Measurements from ENCODE around the gene GALNT9.
"Not testable (repeated sequence)": the region's sequence is repeated elsewhere in the genome, so short reads cannot be mapped to it uniquely, and the experiment has no call there.

GALNT9 gene

GRCh38 chr12:132255642-132256041 lies 73.7 kb downstream of the GALNT9 start:
- Histone ChIP-seq H3K9me3 (ENCODE audit: control insufficient read depth, insufficient read depth, low read length) (no peaks in the 10 kb centered on the region), H3K4me3 (ENCODE audit: low read length) (no peak overlapping the region), H3K27me3 (ENCODE audit: control insufficient read depth, insufficient read depth, low read length) (no peaks in the 10 kb centered on the region), H3K27ac (ENCODE audit: low read length) (no peak overlapping the region), H3K4me1 (ENCODE audit: control insufficient read depth, insufficient read depth, low read length) (peaks cover 3% of the 10 kb centered on the region), H3K36me3 (ENCODE audit: control insufficient read depth, insufficient read depth, low read length) (no peaks in the 10 kb centered on the region)
- no peak for DNase-seq (ENCODE audit: low read depth, low spot score)
- WGBS (ENCODE audit: insufficient coverage, insufficient read length): no CpG with 5 or more reads among the region's 20 CpGs

- WGBS (ENCODE audit: insufficient coverage, insufficient read length): no CpG with 5 or more reads among the region's 18 CpGs
- Histone ChIP-seq H3K4me1 (ENCODE audit: control insufficient read depth, insufficient read depth, low read length) (peaks cover 3% of the 10 kb centered on the region), H3K9me3 (ENCODE audit: control insufficient read depth, insufficient read depth, low read length) (no peaks in the 10 kb centered on the region), H3K27me3 (ENCODE audit: control insufficient read depth, insufficient read depth, low read length) (no peaks in the 10 kb centered on the region), H3K27ac (ENCODE audit: low read length) (no peak overlapping the region), H3K4me3 (ENCODE audit: low read length) (no peak overlapping the region), H3K36me3 (ENCODE audit: control insufficient read depth, insufficient read depth, low read length) (no peaks in the 10 kb centered on the region)
- no peak for DNase-seq (ENCODE audit: low read depth, low spot score)
These were observed 75.5 kb downstream of the GALNT9 start for GRCh38 chr12:132253698-132254480.

- no CpG with 5 or more reads among the region's 5 CpGs for WGBS (ENCODE audit: insufficient coverage, insufficient read length)
- H3K4me3 ChIP-seq (ENCODE audit: low read length); DNase-seq (ENCODE audit: low read depth, low spot score); H3K9me3 ChIP-seq (ENCODE audit: control insufficient read depth, insufficient read depth, low read length); H3K27ac ChIP-seq (ENCODE audit: low read length); H3K36me3 ChIP-seq (ENCODE audit: control insufficient read depth, insufficient read depth, low read length); H3K4me1 ChIP-seq (ENCODE audit: control insufficient read depth, insufficient read depth, low read length); H3K27me3 ChIP-seq (ENCODE audit: control insufficient read depth, insufficient read depth, low read length): not testable (repeated sequence)
These were observed 76.4 kb downstream of the GALNT9 start for GRCh38 chr12:132252981-132253380.

DNA sequence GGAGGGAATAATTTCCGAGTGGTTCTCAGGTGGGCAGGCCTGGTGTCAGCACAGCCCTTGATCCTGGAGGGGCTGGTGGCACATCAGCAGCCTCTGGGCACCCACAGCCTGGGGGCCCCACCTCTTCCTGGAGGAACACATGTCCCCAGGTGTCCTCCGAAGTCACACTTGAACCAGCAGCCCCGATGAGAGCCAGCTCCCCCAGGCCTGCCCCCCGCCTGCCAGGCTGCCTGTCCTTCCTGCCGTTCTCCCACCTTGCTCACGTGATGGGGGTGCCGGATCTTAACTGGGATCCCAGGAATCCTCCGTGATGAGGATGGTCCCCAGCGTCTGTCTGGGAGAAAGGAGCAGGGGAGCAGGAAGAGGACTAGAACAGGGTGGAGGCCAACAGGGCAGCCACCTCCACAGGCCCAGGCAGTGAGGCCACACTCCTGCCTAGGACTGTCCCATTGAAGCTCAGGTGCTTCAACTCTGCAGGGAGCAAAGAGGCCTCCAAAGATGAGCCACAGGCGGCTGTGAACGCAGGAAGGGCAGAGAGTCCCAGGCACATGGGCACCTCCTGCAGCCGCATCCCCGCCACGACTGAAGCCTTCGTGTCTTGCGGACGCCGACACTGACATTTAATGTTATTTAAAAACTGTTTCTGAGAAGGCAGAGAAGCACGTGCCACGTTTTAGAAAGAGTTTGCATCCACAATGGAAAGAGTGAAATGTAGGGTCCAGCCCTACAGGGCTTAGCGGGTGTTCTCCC lies 77.5 kb downstream of the GALNT9 start:
- no peaks in the 10 kb centered on the region for H3K9me3 ChIP-seq (ENCODE audit: control insufficient read depth, insufficient read depth, low read length)
- WGBS (ENCODE audit: insufficient coverage, insufficient read length): no CpG with 5 or more reads among the region's 21 CpGs
- H3K4me1 ChIP-seq (ENCODE audit: control insufficient read depth, insufficient read depth, low read length): peaks cover 3% of the 10 kb centered on the region
- H3K36me3 ChIP-seq (ENCODE audit: control insufficient read depth, insufficient read depth, low read length): no peaks in the 10 kb centered on the region
- DNase-seq (ENCODE audit: low read depth, low spot score): no peak
- no peak overlapping the region for H3K4me3 ChIP-seq (ENCODE audit: low read length)
- H3K27me3 ChIP-seq (ENCODE audit: control insufficient read depth, insufficient read depth, low read length): no peaks in the 10 kb centered on the region
- no peak overlapping the region for H3K27ac ChIP-seq (ENCODE audit: low read length)

GRCh38 chr12:132251310-132251709 lies 78.1 kb downstream of the GALNT9 start:
- Histone ChIP-seq H3K27me3 (ENCODE audit: control insufficient read depth, insufficient read depth, low read length) (no peaks in the 10 kb centered on the region), H3K4me1 (ENCODE audit: control insufficient read depth, insufficient read depth, low read length) (peaks cover 3% of the 10 kb centered on the region), H3K36me3 (ENCODE audit: control insufficient read depth, insufficient read depth, low read length) (no peaks in the 10 kb centered on the region), H3K9me3 (ENCODE audit: control insufficient read depth, insufficient read depth, low read length) (no peaks in the 10 kb centered on the region), H3K4me3 (ENCODE audit: low read length) (no peak overlapping the region), H3K27ac (ENCODE audit: low read length) (no peak overlapping the region)
- no peak for DNase-seq (ENCODE audit: low read depth, low spot score)
- no CpG with 5 or more reads among the region's 18 CpGs for WGBS (ENCODE audit: insufficient coverage, insufficient read length)

DNA sequence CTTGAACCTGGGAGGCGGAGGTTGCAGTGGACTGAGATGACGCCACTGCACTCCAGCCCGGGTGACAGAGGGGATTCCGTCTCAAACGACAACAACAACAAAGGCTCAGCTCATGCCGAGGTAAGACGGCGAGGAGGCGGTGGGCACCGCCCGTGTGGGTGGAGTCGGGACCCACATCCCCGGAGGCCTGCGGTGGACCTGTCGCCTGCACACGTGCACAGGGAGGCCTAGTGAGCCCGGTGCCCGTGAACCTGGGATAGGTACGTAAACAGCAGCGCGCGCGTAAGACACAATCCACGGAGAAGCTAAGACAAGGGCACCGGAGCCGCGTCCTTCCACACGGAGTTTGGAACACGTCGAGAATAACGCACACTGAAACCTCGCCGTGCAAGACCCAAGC lies 78.7 kb downstream of the GALNT9 start:
- no peak overlapping the region for H3K4me3 ChIP-seq (ENCODE audit: low read length)
- H3K9me3 ChIP-seq (ENCODE audit: control insufficient read depth, insufficient read depth, low read length): no peaks in the 10 kb centered on the region
- peaks cover 2% of the 10 kb centered on the region for H3K4me1 ChIP-seq (ENCODE audit: control insufficient read depth, insufficient read depth, low read length)
- no peak for DNase-seq (ENCODE audit: low read depth, low spot score)
- no CpG with 5 or more reads among the region's 33 CpGs for WGBS (ENCODE audit: insufficient coverage, insufficient read length)
- H3K36me3 ChIP-seq (ENCODE audit: control insufficient read depth, insufficient read depth, low read length): no peaks in the 10 kb centered on the region
- H3K27ac ChIP-seq (ENCODE audit: low read length): no peak overlapping the region
- no peaks in the 10 kb centered on the region for H3K27me3 ChIP-seq (ENCODE audit: control insufficient read depth, insufficient read depth, low read length)

DNA sequence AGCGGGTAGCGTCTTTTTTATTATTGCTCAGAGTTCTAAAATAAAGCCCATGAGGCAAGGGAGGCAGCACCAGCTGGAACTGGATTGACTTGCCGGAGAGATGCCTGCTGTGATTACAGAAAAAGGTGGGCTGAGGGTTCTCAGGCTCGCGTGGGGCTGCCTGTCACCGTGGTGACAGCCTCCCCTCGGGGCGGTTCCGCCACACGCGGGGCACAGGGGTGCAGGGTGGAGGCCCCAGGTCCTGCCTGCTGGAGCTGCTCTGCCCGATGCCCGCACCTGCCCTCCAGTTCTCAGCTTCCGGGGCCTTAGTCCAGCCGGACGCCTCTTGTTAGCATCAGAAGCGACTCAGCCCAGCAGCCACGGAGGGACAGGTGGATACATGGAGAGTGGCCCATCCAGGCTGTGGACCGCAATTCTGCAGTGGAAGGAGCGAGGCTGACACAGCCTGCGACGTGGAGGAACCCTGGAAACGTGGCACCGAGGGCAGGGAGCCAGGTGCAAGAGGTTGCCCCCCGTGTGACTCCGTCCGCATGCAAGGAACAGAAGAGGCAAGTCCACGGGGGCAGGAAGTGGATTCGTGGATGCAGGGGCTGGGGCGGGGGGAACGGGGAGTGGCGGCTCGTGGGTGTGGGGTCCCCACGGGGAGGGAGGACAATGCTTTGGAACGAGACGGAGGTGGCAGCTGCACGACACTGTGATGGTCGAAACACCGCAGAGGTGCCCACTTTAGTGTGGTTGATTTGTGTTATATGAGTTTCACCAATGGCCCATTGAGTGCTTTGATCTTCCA lies 79.5 kb downstream of the GALNT9 start:
- no CpG with 5 or more reads among the region's 39 CpGs for WGBS (ENCODE audit: insufficient coverage, insufficient read length)
- H3K27me3 ChIP-seq (ENCODE audit: control insufficient read depth, insufficient read depth, low read length): no peaks in the 10 kb centered on the region

DNA sequence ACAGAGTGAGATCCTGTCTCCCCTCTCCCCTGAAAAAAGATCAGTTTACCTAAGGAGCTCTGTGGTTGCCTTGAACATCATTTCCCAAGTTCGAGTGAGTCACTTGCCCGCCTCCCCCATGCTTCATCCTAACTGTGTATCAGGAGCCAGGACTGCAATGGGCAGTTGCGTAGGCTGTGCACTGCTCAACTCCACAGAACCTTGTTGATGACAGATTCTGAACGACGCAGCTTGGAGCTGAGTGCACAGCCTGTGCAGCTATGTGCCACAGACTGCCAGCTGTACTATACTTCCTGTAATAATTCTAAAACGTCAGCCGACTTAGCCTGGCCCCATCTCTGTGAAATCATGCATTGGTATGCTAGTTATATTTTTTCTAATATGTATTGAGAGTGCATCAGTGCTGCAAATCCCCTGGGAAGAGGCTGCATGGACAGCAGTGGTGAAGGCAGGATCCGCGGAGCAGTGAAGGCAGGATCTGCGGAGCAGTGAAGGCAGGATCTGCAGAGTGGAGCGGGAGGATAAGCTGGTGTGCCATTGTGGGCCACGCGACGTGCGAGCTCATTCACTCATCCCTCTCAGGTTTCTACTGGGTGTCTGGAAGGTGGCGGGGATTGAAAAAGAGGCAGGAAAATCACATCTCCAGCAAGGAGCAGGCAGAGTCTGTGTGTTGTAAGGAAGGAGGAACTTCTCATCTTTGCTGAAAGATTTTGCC lies 80.8 kb downstream of the GALNT9 start:
- Histone ChIP-seq H3K9me3 (ENCODE audit: control insufficient read depth, insufficient read depth, low read length) (no peaks in the 10 kb centered on the region), H3K4me3 (ENCODE audit: low read length) (no peak overlapping the region), H3K27ac (ENCODE audit: low read length) (no peak overlapping the region), H3K27me3 (ENCODE audit: control insufficient read depth, insufficient read depth, low read length) (no peaks in the 10 kb centered on the region), H3K36me3 (ENCODE audit: control insufficient read depth, insufficient read depth, low read length) (no peaks in the 10 kb centered on the region), H3K4me1 (ENCODE audit: control insufficient read depth, insufficient read depth, low read length) (no peaks in the 10 kb centered on the region)
- no peak for DNase-seq (ENCODE audit: low read depth, low spot score)
- no CpG with 5 or more reads among the region's 16 CpGs for WGBS (ENCODE audit: insufficient coverage, insufficient read length)

More for the DNA sequence above, 79.5 kb downstream of the GALNT9 start:
- Histone ChIP-seq H3K36me3 (ENCODE audit: control insufficient read depth, insufficient read depth, low read length) (no peaks in the 10 kb centered on the region), H3K4me3 (ENCODE audit: low read length) (no peak overlapping the region), H3K4me1 (ENCODE audit: control insufficient read depth, insufficient read depth, low read length) (no peaks in the 10 kb centered on the region), H3K9me3 (ENCODE audit: control insufficient read depth, insufficient read depth, low read length) (no peaks in the 10 kb centered on the region), H3K27ac (ENCODE audit: low read length) (no peak overlapping the region)
- no peak for DNase-seq (ENCODE audit: low read depth, low spot score)

- WGBS (ENCODE audit: insufficient coverage, insufficient read length): no CpG with 5 or more reads among the region's 35 CpGs
- no peak overlapping the region for H3K27ac ChIP-seq (ENCODE audit: low read length)
- no peak for DNase-seq (ENCODE audit: low read depth, low spot score)
- H3K27me3 ChIP-seq (ENCODE audit: control insufficient read depth, insufficient read depth, low read length): no peaks in the 10 kb centered on the region
- no peak overlapping the region for H3K4me3 ChIP-seq (ENCODE audit: low read length)
- no peaks in the 10 kb centered on the region for H3K36me3 ChIP-seq (ENCODE audit: control insufficient read depth, insufficient read depth, low read length)
- H3K9me3 ChIP-seq (ENCODE audit: control insufficient read depth, insufficient read depth, low read length): no peaks in the 10 kb centered on the region
- H3K4me1 ChIP-seq (ENCODE audit: control insufficient read depth, insufficient read depth, low read length): no peaks in the 10 kb centered on the region
These were observed 81.5 kb downstream of the GALNT9 start for GRCh38 chr12:132247718-132248452.

Data from iPS DF 6.9 (cell line).